DOHH2 (cell line): Measurements from ENCODE around the gene CCDC39.

Experiments
- H3F3A ChIP-seq: fragments of 200-600 bp; sonication (generic), shearing (Covaris generic); 2 replicates; pipeline ENCODE4 v1.6.0; 2016; ENCODE audit warnings: antibody characterized with exemption, mild to moderate bottlenecking; ENCODE audit not compliant: control insufficient read depth, insufficient read depth
- H3K27ac ChIP-seq: fragments of 200-600 bp; sonication (generic); 2 replicates; pipeline ENCODE4 v1.5.1; 2014; ENCODE audit warnings: low read depth, mild to moderate bottlenecking, low read length, moderate library complexity
- H3K27me3 ChIP-seq: fragments of 200-600 bp; sonication (generic); 2 replicates; pipeline ENCODE4 v1.6.1; 2014; ENCODE audit warnings: mild to moderate bottlenecking, low read length, mixed read lengths; ENCODE audit not compliant: control insufficient read depth
- H3K36me3 ChIP-seq: fragments of 200-600 bp; sonication (generic); 2 replicates; pipeline ENCODE4 v1.6.1; 2014; ENCODE audit warnings: mild to moderate bottlenecking, low read length, moderate library complexity, mixed read lengths; ENCODE audit not compliant: control insufficient read depth
- H3K4me1 ChIP-seq: fragments of 200-600 bp; sonication (generic); 2 replicates; pipeline ENCODE4 v1.6.1; 2014; ENCODE audit warnings: mild to moderate bottlenecking, low read length, mixed read lengths; ENCODE audit not compliant: control insufficient read depth
- H3K4me2 ChIP-seq: fragments of 200-600 bp; sonication (generic); 2 replicates; pipeline ENCODE4 v1.6.0; 2014; ENCODE audit warnings: mild to moderate bottlenecking, low read length, moderate library complexity
- H3K4me3 ChIP-seq: fragments of 200-600 bp; sonication (generic); 2 replicates; pipeline ENCODE4 v1.5.1; 2014; ENCODE audit warnings: mild to moderate bottlenecking, low read length, mixed read lengths
- H3K79me2 ChIP-seq: fragments of 200-600 bp; sonication (generic); 2 replicates; pipeline ENCODE4 v1.6.1; 2014; ENCODE audit warnings: mild to moderate bottlenecking, low read length, mixed read lengths; ENCODE audit not compliant: control insufficient read depth
- H3K9me2 ChIP-seq: fragments of 200-600 bp; sonication (generic); replicated peaks from 2 replicates; pipeline ENCODE4 v1.6.1; 2014; ENCODE audit warnings: mild to moderate bottlenecking, low read length, mixed read lengths; ENCODE audit not compliant: control insufficient read depth
- H3K9me3 ChIP-seq: fragments of 200-600 bp; sonication (generic); 2 replicates; pipeline ENCODE4 v1.6.1; 2014; ENCODE audit warnings: antibody characterized with exemption, low read length, mixed read lengths; ENCODE audit not compliant: control insufficient read depth, insufficient read depth
- H4K20me1 ChIP-seq: fragments of 200-600 bp; sonication (generic); 2 replicates; pipeline ENCODE4 v1.6.0; 2014; ENCODE audit warnings: low read depth, mild to moderate bottlenecking, antibody characterized with exemption, low read length, moderate library complexity; ENCODE audit not compliant: control insufficient read depth, insufficient read depth
- EZH2phosphoT487 ChIP-seq: fragments of 200-600 bp; sonication (generic); IDR thresholded peaks from 2 replicates; pipeline ENCODE4 v1.6.1; 2017; ENCODE audit warnings: borderline replicate concordance, mild to moderate bottlenecking, antibody characterized with exemption, low read length, moderate library complexity, mixed read lengths
- TF ChIP-seq, protein P1 (sequence below): fragments of 200-600 bp; sonication (generic); IDR thresholded peaks from one replicate; pipeline ENCODE4 v1.5.1; 2014; ENCODE audit warnings: antibody characterized with exemption, mild to moderate bottlenecking, low read depth, low read length; ENCODE audit not compliant: poor library complexity, severe bottlenecking

CCDC39 gene

DNA sequence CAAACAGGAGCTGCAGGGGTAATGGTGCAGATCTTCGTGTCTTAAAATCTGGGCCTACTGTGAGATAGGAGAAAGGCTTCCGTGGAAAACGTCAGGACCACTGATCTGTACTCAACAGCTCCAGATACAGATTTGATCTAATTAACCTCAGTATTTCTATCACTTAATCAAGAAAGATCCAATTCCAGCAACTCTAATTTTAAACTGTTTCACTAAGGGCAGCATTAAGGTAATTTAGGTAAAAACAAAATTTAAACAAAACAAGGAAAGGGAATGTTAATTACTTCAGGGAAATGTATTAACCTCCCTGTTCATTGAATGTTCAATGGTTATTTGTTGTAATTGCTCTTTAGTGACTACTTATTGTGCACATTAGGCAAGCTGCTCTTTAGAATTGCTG, 103.7 kb downstream of the CCDC39 start:
- Histone ChIP-seq H3F3A (no peaks in the 10 kb centered on the region), H3K79me2 (no peaks in the 10 kb centered on the region), H3K4me3 (no peak overlapping the region), H3K4me1 (no peaks in the 10 kb centered on the region), H3K27me3 (no peaks in the 10 kb centered on the region), H3K27ac (no peak overlapping the region), H3K36me3 (no peaks in the 10 kb centered on the region), H4K20me1 (no peaks in the 10 kb centered on the region), H3K4me2 (no peak overlapping the region), H3K9me2 (no peaks in the 10 kb centered on the region), H3K9me3 (no peaks in the 10 kb centered on the region)
- TF ChIP-seq, protein P1, sequence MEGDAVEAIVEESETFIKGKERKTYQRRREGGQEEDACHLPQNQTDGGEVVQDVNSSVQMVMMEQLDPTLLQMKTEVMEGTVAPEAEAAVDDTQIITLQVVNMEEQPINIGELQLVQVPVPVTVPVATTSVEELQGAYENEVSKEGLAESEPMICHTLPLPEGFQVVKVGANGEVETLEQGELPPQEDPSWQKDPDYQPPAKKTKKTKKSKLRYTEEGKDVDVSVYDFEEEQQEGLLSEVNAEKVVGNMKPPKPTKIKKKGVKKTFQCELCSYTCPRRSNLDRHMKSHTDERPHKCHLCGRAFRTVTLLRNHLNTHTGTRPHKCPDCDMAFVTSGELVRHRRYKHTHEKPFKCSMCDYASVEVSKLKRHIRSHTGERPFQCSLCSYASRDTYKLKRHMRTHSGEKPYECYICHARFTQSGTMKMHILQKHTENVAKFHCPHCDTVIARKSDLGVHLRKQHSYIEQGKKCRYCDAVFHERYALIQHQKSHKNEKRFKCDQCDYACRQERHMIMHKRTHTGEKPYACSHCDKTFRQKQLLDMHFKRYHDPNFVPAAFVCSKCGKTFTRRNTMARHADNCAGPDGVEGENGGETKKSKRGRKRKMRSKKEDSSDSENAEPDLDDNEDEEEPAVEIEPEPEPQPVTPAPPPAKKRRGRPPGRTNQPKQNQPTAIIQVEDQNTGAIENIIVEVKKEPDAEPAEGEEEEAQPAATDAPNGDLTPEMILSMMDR: no peak
- TF ChIP-seq EZH2phosphoT487: no peak

DNA sequence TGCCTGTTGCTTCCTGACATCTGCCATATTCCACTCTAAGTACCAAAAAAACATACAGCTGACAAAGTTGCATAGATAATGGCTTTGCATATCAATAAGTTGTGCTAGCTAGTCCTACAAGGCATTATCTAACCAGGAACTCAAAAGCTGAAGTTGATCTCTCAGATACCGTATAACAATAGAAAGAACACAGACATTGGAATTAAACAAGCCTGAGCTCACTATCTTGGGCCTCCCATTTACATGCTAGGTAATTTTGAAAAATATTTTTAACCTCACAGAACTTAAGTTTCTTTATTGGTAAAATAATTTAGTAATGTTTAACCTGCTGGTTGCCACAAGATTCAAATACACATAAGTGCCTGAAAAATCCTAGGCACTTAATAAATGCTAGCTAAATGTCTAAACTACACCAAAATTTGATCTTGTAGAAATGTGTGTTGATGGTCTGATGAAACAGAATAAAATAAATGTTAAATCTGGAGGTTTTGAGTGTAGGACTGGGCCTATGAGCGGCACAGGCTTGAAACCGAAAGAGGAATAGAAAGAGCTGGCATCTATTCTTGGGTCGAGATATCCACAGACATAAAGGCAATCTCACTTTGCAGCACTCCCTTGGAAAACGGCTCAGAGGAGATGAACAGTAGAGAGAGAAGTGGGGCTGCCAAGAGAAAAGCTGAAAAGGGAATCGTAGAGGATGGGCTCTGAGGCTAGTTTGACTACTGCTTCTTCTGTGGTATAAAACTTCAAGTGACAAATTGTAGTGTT, 107.3 kb downstream of the CCDC39 start:
- Histone ChIP-seq H3K79me2 (no peaks in the 10 kb centered on the region), H3K36me3 (no peaks in the 10 kb centered on the region), H3K27ac (no peak overlapping the region), H3K9me3 (no peaks in the 10 kb centered on the region), H4K20me1 (no peaks in the 10 kb centered on the region), H3K4me3 (no peak overlapping the region), H3K4me1 (no peaks in the 10 kb centered on the region), H3K4me2 (no peak overlapping the region), H3K9me2 (no peaks in the 10 kb centered on the region), H3K27me3 (peaks cover 4% of the 10 kb centered on the region; the same call in 1 of the 2 replicates), H3F3A (no peaks in the 10 kb centered on the region)
- TF ChIP-seq EZH2phosphoT487: no peak
- TF ChIP-seq, protein P1: no peak

DNA sequence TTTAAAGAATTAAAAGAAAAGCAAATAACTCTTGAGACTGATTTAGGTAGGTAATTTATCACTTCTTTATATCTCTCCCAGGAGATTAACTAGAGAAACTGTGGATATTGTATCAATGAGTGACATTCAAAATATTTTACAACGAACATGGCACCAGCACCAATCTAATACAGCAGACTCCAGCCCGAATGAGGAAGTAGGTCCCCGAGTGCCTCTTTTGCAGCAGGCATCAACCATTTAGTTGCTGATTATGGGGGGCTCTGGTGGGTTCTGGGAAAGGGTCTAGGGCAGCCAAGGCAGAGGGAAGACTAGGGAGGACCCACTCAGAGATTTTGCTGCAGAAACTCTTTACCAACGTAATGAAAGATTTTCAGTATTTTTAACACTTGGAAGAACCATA, 109.1 kb downstream of the CCDC39 start:
- no peak overlapping the region for H3K27ac ChIP-seq
- no peak overlapping the region for H3K4me2 ChIP-seq

More for the DNA sequence above, 109.1 kb downstream of the CCDC39 start:
- no peaks in the 10 kb centered on the region for H3F3A ChIP-seq
- no peak overlapping the region for H3K4me3 ChIP-seq
- H3K27me3 ChIP-seq: peaks cover 4% of the 10 kb centered on the region; the same call in 1 of the 2 replicates
- no peaks in the 10 kb centered on the region for H3K9me2 ChIP-seq
- no peaks in the 10 kb centered on the region for H3K79me2 ChIP-seq
- no peaks in the 10 kb centered on the region for H3K36me3 ChIP-seq
- H4K20me1 ChIP-seq: no peaks in the 10 kb centered on the region
- H3K9me3 ChIP-seq: no peaks in the 10 kb centered on the region
- H3K4me1 ChIP-seq: no peaks in the 10 kb centered on the region
- TF ChIP-seq EZH2phosphoT487: no peak
- TF ChIP-seq, protein P1: no peak
